SK-N-SH treated with all-trans-retinoic acid at 6 μM for 48 hours (cell line): ENCODE data around the gene CSNK1G1.

Source experiments
- ARNTL ChIP-seq: fragments of 450-650 bp; formaldehyde crosslinking; IDR thresholded peaks from 2 replicates; pipeline ENCODE4 v1.5.0; 2020; ENCODE audit warnings: low read depth, mild to moderate bottlenecking, moderate library complexity, borderline replicate concordance
- BACH2 ChIP-seq: fragments of 250-450 bp; sonication (Bioruptor Pico); IDR thresholded peaks from 2 replicates; pipeline ENCODE4 v1.9.0; 2021; ENCODE audit warnings: mild to moderate bottlenecking, borderline replicate concordance
- ESRRG ChIP-seq: fragments of 250-450 bp; sonication (Bioruptor Pico); IDR thresholded peaks from 2 replicates; pipeline ENCODE4 v1.6.1; 2021; ENCODE audit warnings: mild to moderate bottlenecking
- OSR1 ChIP-seq: fragments of 250-450 bp; sonication (Bioruptor Pico); IDR thresholded peaks from 2 replicates; pipeline ENCODE4 v1.8.0; 2022; ENCODE audit warnings: moderate library complexity, mild to moderate bottlenecking, inconsistent platforms
- RARB ChIP-seq: fragments of 250-450 bp; sonication (Bioruptor Pico); IDR thresholded peaks from 2 replicates; pipeline ENCODE4 v1.8.0; 2021; ENCODE audit warnings: mild to moderate bottlenecking, moderate library complexity
- TCF4 ChIP-seq: fragments of 250-450 bp; sonication (Bioruptor Pico); IDR thresholded peaks from 2 replicates; pipeline ENCODE4 v1.8.0; 2021; ENCODE audit warnings: mild to moderate bottlenecking, moderate library complexity, borderline replicate concordance
- TOX ChIP-seq: fragments of 250-450 bp; sonication (Bioruptor Pico); IDR thresholded peaks from 2 replicates; pipeline ENCODE4 v1.8.0; 2021; ENCODE audit warnings: mild to moderate bottlenecking, moderate library complexity, borderline replicate concordance
- ZNF565 ChIP-seq: fragments of 450-650 bp; formaldehyde crosslinking; conservative IDR thresholded peaks from 2 replicates; pipeline ENCODE4 v1.5.0; 2020; ENCODE audit warnings: low read depth, mild to moderate bottlenecking, moderate library complexity

DNA sequence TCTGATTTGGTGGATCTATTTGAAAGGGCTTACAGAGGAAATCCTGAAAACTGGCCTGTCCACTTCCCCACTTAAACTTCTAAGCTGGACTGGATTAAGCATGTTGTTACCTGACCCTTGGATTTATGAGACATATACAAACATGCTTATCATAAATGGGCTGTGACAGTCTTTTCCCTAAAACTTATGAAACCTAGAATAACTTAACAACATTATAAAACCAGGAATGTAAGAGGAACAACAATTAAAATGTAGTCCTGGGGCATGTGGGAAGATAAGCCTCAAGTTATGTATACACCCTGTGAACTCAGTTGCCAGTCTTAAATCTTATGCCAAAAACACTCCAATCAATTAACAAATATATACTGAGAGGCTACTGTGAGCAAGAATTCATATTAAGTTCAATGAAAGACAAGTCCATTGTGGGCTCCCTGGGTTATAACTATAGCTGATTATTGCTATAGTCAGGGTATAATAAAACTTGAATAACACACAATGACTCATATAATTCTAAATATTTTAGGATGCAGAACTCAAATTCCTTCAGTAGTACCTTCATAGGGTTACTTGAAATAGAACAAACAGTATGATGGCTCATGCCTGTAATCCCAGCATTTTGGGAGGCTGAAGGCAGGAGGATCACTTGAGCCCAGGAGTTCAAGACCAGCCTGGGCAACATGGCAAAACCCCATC is 105.9 kb downstream of the CSNK1G1 start:
- TF ChIP-seq TCF4 (CRISPR knock-in tag) (no peak), RARB (no peak), ARNTL (CRISPR knock-in tag) (no peak), ZNF565 (CRISPR knock-in tag) (no peak), BACH2 (CRISPR knock-in tag) (no peak), TOX (no peak), ESRRG (CRISPR knock-in tag) (no peak), OSR1 (CRISPR knock-in tag) (no peak)
